Fibroblast of mammary gland (primary cell): Measurements from ENCODE around the gene CCDC122.

ENCODE experiments used
- DNase-seq: peaks from one replicate; pipeline ENCODE4 v3.0.0-alpha.2; 2010; ENCODE audit warnings: low read depth
- H3K4me3 ChIP-seq: 2 replicates; pipeline ENCODE4 v1.5.1; 2011; ENCODE audit warnings: low read depth, mild to moderate bottlenecking, low read length, moderate library complexity; ENCODE audit not compliant: control insufficient read depth
- TF ChIP-seq, protein P1 (sequence below): conservative IDR thresholded peaks from 2 replicates; pipeline ENCODE4 v1.5.1; 2011; ENCODE audit warnings: low read depth, low read length, inconsistent platforms; ENCODE audit not compliant: control insufficient read depth, insufficient read depth

Gene CCDC122

DNA sequence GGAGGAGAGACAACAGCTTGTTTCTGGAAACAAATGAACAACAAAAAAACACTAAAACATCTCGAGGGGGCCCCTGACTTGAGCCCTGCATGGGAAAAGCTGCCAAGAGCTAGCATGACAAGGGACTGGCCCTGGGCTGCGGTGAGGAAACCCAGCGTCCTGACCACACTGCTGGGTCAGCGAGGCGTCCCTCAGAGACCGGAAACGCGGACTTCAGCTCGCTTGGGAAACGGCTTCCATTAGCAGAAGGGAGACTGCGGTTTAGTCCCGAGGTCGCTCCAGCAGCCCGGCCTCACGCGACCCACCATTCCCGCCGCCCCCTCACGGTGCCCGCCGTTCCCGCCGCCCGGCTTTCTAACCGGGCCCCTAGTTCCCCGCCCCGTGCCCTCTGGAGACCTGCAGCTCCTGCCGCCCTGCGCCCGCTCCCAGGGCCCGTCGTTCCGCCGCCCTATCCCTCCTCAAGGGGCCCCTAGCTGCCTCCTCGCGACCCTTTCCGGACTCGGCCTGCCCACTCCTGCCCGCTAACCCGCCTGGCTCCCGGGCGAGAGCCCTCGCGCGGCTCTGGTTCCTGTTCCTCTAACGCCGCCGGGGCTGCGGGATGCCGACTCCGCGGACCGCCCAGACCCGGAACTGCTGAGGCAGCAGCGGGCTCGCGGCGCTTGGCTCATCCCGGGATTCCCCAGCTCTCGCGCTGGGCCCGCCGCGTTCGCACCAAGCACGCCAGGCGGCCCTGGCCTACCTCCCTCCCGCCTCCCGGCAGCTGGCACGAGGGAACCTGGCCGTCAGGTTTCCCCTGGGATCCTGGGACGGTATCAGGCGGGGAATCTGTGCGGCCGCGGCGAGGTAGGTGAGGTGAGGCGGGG, at the start of gene CCDC122:
Gene CCDC122 (minus strand): TSS at position 849 of the 863 bp plus-strand sequence. CDS start 10,364 bp downstream, outside the sequence.
- DNase-seq, result peak; percentile 79
- TF ChIP-seq, protein P1, sequence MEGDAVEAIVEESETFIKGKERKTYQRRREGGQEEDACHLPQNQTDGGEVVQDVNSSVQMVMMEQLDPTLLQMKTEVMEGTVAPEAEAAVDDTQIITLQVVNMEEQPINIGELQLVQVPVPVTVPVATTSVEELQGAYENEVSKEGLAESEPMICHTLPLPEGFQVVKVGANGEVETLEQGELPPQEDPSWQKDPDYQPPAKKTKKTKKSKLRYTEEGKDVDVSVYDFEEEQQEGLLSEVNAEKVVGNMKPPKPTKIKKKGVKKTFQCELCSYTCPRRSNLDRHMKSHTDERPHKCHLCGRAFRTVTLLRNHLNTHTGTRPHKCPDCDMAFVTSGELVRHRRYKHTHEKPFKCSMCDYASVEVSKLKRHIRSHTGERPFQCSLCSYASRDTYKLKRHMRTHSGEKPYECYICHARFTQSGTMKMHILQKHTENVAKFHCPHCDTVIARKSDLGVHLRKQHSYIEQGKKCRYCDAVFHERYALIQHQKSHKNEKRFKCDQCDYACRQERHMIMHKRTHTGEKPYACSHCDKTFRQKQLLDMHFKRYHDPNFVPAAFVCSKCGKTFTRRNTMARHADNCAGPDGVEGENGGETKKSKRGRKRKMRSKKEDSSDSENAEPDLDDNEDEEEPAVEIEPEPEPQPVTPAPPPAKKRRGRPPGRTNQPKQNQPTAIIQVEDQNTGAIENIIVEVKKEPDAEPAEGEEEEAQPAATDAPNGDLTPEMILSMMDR, result no peak
- H3K4me3 ChIP-seq, result peak within 1 kb of the TSS; percentile 75

DNA sequence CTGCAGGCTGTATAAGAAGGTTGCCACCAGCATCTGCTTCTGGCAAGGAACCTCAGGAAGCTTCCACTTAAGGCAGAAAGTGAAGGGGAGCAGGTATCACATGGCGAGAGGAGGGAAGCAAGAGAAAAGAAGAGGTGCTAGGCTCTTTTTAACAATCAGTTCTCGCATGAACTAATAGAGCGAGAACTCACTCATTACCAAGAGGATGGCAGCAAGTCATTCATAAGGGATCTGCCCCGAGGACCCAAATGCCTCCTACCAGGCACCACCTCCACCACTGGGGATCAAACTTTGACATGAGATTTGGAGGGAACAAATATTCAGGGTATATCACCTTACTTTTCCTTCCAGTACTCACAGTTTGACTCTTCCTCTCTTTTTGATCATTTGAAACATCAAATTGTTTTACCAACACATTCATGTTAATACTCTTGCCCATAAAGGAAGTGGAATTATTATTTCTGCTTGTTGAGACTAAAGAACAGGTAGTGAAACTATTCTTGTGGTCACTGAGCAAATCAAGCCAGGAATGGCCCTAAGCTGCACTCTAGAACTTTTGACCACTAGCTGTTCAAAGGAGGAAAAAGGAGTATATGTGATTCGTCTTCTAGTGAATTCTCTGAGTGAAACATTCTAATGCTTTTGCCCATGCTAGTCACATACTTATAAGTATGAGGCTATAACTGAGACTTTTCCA, 45.2 kb upstream of the CCDC122 start:
- DNase-seq, result no peak
- TF ChIP-seq, protein P1, result no peak
- H3K4me3 ChIP-seq, result no peak overlapping the region

DNA sequence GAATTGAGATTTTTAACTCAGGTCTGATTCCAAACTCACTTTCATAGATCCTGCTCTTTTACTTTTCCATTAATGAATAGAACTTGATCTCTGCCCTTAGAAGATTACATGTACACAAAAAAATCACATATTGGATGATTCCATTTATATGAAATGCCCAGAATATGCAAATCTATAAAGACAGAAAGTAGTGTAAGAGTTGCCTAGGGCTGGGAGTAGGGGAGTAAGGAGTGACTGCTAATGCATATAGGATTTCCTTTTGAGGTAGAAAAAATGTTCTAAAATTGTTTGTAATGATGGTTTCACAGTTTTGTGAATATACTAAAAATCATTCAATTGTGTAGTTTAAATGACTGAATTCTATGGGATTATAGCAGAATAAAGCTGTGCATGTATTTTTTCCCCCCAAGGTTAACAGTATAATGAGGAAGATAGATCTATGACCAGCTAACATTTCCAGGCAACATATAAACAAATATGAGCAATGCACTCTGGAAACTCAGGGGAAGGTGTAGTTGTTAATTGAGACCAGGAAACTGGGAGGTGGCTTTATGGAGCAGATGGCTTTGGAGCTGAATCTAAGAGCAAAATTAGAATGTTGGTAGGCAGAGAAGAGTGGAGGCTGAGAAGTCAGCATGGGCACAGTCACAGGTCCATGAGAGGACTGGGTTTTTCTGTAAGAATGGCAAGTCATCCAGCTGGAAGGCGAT, 41.6 kb upstream of the CCDC122 start:
- TF ChIP-seq, protein P1, result no peak
- H3K4me3 ChIP-seq, result no peak overlapping the region
- no peak for DNase-seq

DNA sequence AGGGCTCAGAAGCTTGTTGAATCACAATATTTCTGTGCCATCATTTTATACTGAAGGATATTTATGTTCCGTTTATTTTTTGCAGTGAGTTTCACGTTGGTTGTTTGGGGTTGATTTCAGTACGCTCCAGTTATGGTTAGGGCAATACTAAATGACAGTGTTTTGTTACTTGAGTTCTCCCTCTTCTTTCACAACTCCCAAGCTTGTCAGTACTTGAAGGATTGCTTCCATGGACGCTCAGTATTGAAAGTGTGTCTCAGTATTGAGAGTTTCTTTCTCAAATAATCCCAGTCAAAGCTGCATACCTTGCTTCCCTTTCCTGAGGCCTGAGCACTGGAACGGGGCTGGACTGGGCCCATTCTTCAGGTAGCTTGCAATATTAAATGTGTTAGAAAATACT, 39.1 kb upstream of the CCDC122 start:
- no peak overlapping the region for H3K4me3 ChIP-seq
- TF ChIP-seq, protein P1, result no peak
- DNase-seq, result no peak

DNA sequence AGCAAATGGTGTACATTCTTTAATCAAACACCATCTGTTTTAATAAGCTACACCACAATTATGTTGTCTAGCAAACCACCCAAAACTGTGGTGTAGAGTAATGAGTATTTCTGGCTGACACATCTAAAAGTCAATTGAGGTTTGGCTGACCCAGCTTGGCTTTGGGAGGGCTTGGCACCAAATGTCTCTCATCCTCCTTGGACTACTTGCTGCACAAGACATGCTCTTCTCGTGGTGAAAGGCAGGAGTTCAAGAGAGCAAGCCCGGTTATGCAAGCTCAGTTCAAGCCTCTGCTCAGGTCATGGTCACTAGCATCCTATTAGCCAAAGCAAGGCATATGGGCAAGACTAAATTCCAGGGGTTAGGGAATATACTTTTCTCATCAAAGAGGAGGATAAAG, 37.3 kb upstream of the CCDC122 start:
- TF ChIP-seq, protein P1, result no peak
- H3K4me3 ChIP-seq, result no peak overlapping the region
- DNase-seq, result peak; percentile 7

DNA sequence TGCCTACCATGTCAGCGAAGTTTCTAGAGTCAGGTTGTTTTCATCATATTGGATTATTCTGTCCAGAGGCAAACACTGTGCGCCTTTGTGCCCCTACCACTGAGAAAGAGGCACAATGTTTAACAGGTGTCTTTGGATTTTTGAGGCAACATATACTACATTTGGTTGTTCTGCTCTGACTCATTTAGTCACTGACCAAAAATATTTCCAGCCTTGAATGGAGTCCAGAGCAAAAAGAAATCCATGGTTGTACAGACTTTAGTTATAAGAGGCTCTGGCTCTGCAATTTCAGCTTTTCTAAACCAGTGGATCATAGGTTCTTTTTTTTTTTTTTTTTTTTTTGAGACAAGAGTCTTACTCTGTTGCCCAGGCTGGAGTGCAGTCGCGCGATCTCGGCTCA, 35.9 kb upstream of the CCDC122 start:
- TF ChIP-seq, protein P1, result no peak
- DNase-seq, result peak; percentile 43
- no peak overlapping the region for H3K4me3 ChIP-seq
